Activated B cell treated with CpG ODN at 0.5 μM for 24 hours (primary cell): Measurements from ENCODE around the gene SNX12. TPM values are rescaled to one million over a fixed set of nuclear protein-coding genes. Genes with fewer than 3 reads are reported as not detected.
"Not testable (repeated sequence)": the region's sequence is repeated elsewhere in the genome, so short reads cannot be mapped to it uniquely, and the experiment has no call there.

Experiments used
- ATAC-seq: fragments of 200-7000 bp; cut with Tn5 transposase; one replicate; pipeline ENCODE4 v1.10.0; 2021; ENCODE audit warnings: low read depth, mild to moderate bottlenecking, moderate library complexity
- CTCF ChIA-PET: fragments of 350-600 bp; sonication (Branson Sonifier 250); formaldehyde crosslinking; loops from one replicate; lab custom pipeline; 2021; ENCODE audit warnings: antibody characterized with exemption; lab: Charles Lee
- POLR2A ChIA-PET: fragments of 350-600 bp; sonication (Branson Sonifier 250); formaldehyde crosslinking; loops from one replicate; lab custom pipeline; 2021; ENCODE audit warnings: antibody characterized with exemption; lab: Charles Lee
- DNase-seq: peaks from one replicate; pipeline ENCODE4 v3.0.0; 2022
- H3K27ac Mint-ChIP-seq: one replicate; pipeline ENCODE4 v1.8.0; 2020; ENCODE audit warnings: mixed read lengths
- H3K27me3 Mint-ChIP-seq: one replicate; pipeline ENCODE4 v1.8.0; 2021; ENCODE audit warnings: mixed read lengths
- H3K36me3 Mint-ChIP-seq: one replicate; pipeline ENCODE4 v1.8.0; 2021; ENCODE audit warnings: low read depth, mixed read lengths
- H3K4me1 Mint-ChIP-seq: one replicate; pipeline ENCODE4 v1.8.0; 2021; ENCODE audit warnings: mixed read lengths
- H3K4me3 Mint-ChIP-seq: one replicate; pipeline ENCODE4 v1.8.0; 2020; ENCODE audit warnings: mild to moderate bottlenecking, mixed read lengths
- H3K9me3 Mint-ChIP-seq: one replicate; pipeline ENCODE4 v1.8.0; 2020; ENCODE audit warnings: mixed read lengths
- CTCF ChIP-seq: fragments of 200-600 bp; IDR thresholded peaks from one replicate; pipeline ENCODE4 v1.8.0; 2022; ENCODE audit warnings: antibody characterized with exemption, mild to moderate bottlenecking
- intact Hi-C: fragments of 100-400 bp; cut with micrococcal nuclease; formaldehyde crosslinking; loops from one replicate; pipeline ENCODE4 v1.15.1; 2024
- total RNA-seq: library from RNA; stranded (reverse); gene quantifications from 2 replicates; pipeline ENCODE4 v1.2.3, GENCODE V29; 2022

SNX12 gene
- total RNA-seq, 1 donor from 2014 or later = 44.8 TPM

GRCh38 chrX:71060127-71060526 lies 8.0 kb downstream of the SNX12 start:
- DNase-seq = no peak
- intact Hi-C loops = loop anchor here (10.0 kb wide), 1 partner anchor 475 kb away; the partner anchor contains the start of gene OGT
- Mint-ChIP-seq H3K4me1 (peaks cover 14% of the 10 kb centered on the region), H3K36me3 (peaks cover 59% of the 10 kb centered on the region), H3K27ac (no peak overlapping the region), H3K4me3 (no peak overlapping the region), H3K27me3 (no peaks in the 10 kb centered on the region), H3K9me3 (no peaks in the 10 kb centered on the region)
- POLR2A ChIA-PET = interaction anchor here (0.6 to 1.0 kb wide), 2 partner anchors 8 to 24 kb away, joined by 3 to 5 read pairs; partner anchors contain the start of gene SNX12
- CTCF ChIA-PET = no interaction called here
- no peak for TF ChIP-seq CTCF
- no peak for ATAC-seq

DNA sequence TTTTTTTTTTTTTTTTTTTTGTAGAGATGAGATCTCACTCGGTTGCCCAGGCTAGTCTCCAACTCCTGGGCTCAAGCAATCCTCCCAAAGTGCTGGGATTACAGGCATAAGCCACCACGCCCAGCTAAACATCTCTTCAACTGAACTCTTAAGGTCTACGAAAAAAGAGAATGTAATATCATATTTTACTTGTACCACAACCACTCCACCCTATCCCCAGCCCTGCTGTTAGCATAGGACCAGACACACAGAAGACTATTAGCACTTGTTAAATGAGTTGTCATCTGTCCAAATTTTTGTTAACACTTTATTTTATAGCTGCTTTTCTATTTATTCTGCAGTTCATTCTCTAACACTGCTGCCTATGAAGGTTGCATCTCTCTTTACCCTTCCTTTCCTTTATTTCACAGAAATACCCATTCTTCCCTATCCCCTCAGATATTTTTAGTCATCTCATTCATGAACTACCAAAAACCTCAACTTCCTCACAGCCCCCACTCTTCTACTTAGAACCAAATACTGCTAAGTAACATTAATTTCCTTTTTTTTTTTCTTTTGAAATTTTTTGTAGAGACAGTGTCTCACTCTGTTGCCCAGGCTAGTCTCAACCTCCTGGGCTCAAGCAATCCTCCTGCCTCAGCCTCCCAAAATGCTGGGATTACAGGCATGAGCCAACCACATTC lies 10.1 kb downstream of the SNX12 start:
- Mint-ChIP-seq H3K27me3 (no peaks in the 10 kb centered on the region), H3K36me3 (peaks cover 50% of the 10 kb centered on the region), H3K4me1 (peaks cover 15% of the 10 kb centered on the region), H3K27ac (no peak overlapping the region), H3K9me3 (no peaks in the 10 kb centered on the region), H3K4me3 (no peak overlapping the region)
- intact Hi-C loops = no loop called here
- ATAC-seq = no peak
- ChIA-PET CTCF (no interaction called here), POLR2A (no interaction called here)
- DNase-seq = no peak
- no peak for TF ChIP-seq CTCF

- peaks cover 40% of the 10 kb centered on the region for H3K36me3 Mint-ChIP-seq
- H3K27me3 Mint-ChIP-seq = no peaks in the 10 kb centered on the region
- peaks cover 16% of the 10 kb centered on the region for H3K4me1 Mint-ChIP-seq
- no peaks in the 10 kb centered on the region for H3K9me3 Mint-ChIP-seq
- no peak overlapping the region for H3K4me3 Mint-ChIP-seq
- intact Hi-C loops = no loop called here
- ChIA-PET POLR2A (no interaction called here), CTCF (no interaction called here)
- H3K27ac Mint-ChIP-seq = no peak overlapping the region
- no peak for TF ChIP-seq CTCF
- DNase-seq (no peak), ATAC-seq (no peak)
These were observed 11.3 kb downstream of the SNX12 start for GRCh38 chrX:71056867-71057266.

DNA sequence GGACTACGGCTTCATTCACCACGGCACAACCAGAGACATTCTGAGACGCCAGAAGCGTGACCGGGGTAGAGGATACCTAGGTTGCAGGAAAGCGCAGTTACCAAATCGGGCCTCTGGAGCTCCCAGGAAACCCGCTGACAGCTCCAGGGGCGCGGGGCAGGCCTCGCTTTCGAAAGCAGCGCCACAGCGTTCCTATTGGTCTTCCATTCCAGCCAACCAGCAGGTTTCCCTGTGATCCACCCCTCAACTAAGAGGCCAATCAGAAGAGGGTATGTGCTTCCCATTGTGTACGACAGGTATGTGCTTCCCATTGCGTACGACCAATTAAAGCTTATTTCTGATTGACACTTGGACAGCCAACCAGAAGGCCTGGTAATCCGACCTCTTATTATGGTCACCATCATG lies 14.9 kb downstream of the SNX12 start:
- peak overlapping the region; percentile 62 for H3K4me3 Mint-ChIP-seq
- intact Hi-C loops = no loop called here
- no peaks in the 10 kb centered on the region for H3K27me3 Mint-ChIP-seq
- peaks cover 12% of the 10 kb centered on the region for H3K36me3 Mint-ChIP-seq
- TF ChIP-seq CTCF = no peak
- peaks cover 11% of the 10 kb centered on the region for H3K4me1 Mint-ChIP-seq
- H3K27ac Mint-ChIP-seq = no peak overlapping the region
- no peak for DNase-seq
- ChIA-PET POLR2A (interaction anchor here (0.6 to 1.6 kb wide), 3 partner anchors 13 to 107 kb away, joined by 4 to 12 read pairs (median 4); partner anchors contain the start of gene SNX12), CTCF (no interaction called here)
- H3K9me3 Mint-ChIP-seq = no peaks in the 10 kb centered on the region
- peak; percentile 72 for ATAC-seq

GRCh38 chrX:71052721-71053120 lies 15.4 kb downstream of the SNX12 start:
- no peak for TF ChIP-seq CTCF
- Mint-ChIP-seq H3K4me1 (peaks cover 9% of the 10 kb centered on the region), H3K9me3 (no peaks in the 10 kb centered on the region), H3K27ac (no peak overlapping the region), H3K4me3 (peak overlapping the region; percentile 62), H3K36me3 (peaks cover 8% of the 10 kb centered on the region), H3K27me3 (no peaks in the 10 kb centered on the region)
- POLR2A ChIA-PET = interaction anchor here (0.6 to 1.6 kb wide), 3 partner anchors 13 to 107 kb away, joined by 4 to 12 read pairs (median 4); partner anchors contain the start of gene SNX12
- DNase-seq (no peak), ATAC-seq (peak; percentile 21)
- intact Hi-C loops = no loop called here
- CTCF ChIA-PET = no interaction called here

DNA sequence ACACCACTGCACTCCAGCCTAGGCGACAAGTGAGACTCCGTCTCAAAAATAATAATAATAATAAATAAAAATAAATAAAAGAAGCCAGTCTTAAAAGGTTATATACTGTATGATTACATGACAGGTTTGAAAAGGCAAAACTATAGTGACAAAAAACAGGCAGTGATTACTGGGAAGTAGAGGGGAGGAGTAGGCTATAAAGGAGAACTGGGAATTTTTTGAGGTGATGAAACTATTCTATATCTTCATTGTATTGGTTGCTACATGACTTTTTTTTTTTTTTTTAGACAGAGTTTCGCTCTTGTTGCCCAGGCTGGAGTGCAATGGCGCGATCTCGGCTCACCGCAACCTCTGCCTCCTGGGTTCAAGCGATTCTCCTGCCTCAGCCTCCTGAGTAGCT lies 20.2 kb downstream of the SNX12 start:
- H3K4me1 Mint-ChIP-seq, CTCF ChIA-PET, DNase-seq, intact Hi-C loops, H3K36me3 Mint-ChIP-seq, ATAC-seq, POLR2A ChIA-PET, H3K27me3 Mint-ChIP-seq, H3K4me3 Mint-ChIP-seq, H3K27ac Mint-ChIP-seq, H3K9me3 Mint-ChIP-seq: not testable (repeated sequence)
